GM18519 (cell line): ENCODE measurements around the gene ESAM.
"Not testable (repeated sequence)": the region's sequence is repeated elsewhere in the genome, so short reads cannot be mapped to it uniquely, and the experiment has no call there.

Experiments used
- ATAC-seq: cut with Tn5 transposase; IDR thresholded peaks from one replicate; pipeline ENCODE4 v1.9.1; 2021; ENCODE audit warnings: mild to moderate bottlenecking, moderate library complexity; ENCODE audit not compliant: unreplicated experiment, low FRiP score

ESAM gene

DNA sequence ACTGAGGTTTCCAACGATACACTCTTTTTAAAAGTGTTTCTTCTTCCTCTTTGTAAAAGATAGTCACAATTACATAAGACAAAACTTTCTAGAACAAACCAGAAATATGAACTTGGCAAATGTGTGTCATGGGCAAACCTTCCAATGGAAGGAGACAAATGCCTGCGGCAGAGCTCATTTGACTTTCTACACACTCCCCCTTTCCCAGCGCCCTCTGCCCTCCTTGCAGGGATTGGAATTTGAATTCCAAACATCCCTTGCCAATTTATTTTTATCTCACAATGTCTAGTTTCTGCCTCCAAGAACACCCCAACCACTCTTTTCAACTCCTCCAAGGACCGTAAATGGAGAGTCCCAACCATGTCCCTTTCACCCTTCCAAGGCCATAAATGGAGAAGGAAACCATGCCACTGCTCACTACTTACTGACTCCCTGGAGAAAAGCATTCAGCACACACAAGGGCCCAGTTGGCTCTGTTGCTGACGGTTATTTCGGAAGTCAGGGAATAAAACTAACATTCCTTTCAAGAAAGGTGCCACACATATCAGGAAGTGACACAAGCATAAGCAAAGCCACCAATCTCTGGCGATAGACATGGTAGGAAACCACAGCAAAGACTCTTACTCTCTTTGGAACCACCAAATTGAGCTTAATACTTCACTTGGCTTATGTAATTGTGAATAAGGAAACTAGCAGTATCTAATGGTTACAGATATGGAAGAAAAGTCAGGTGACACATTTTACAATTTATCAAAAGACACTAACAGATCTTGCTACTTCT lies 15.0 kb upstream of the ESAM start:
- ATAC-seq = no peak

DNA sequence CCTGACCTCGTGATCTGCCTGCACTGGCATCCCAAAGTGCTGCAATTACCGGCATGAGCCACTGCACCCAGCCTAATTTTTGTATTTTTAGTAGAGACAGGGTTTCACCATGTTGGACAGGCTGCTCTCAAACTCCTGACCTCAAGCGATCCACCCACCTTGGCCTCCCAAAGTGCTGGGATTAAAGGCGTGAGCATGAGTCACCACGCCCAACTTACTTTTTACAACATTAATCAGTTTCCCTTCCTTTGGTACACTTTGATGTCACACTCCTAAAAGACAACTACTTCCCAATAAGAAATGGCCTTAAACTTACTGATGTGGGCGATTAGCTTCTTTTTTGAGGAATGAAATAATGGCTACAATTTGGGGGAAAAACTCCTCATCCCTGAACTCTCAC lies 8.9 kb upstream of the ESAM start:
- not testable (repeated sequence) for ATAC-seq

DNA sequence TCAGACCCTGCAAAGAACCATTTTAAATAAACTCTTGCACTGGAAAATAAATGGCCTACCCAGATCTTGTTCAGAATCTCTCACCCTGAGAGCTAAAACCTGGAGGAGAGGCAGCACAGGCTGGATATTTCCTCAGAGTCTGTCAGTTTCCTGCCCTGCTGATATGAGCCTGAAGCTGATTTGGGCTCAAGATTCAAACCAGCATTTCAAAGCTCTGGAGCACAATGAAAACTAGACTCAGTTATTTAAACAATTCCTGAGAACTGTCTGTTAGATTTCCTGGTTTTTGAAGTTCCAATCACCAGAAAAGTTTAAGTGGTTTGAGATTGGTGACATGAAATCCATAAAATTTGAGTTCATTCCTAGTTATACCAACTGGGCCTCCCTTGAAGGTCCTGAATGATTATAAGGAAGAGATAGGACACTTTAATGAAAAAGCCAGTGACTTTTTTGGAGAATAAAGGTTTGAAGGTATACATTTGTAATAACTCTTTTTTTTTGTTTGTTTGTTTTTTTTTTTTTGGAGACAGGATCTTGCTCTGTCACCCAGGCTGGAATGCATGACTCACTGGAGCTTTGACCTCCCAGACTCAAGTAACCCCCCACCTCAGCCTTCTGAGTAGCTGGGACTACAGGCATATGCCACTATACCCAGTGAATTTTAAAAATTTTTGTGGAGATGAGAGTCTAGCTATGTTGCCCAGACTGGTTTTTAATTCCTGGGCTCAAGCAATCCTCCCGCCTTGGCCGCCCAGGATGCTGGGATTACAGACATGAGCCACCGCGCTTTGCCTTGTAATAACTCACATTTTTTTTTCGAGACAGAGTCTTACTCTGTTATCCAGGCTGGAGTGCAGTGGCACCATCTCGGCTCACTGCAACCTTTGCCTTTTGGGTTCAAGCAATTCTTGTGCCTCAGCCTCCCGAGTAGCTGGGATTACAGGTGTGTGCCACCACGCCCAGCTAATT lies 8.0 kb upstream of the ESAM start:
- no peak for ATAC-seq

DNA sequence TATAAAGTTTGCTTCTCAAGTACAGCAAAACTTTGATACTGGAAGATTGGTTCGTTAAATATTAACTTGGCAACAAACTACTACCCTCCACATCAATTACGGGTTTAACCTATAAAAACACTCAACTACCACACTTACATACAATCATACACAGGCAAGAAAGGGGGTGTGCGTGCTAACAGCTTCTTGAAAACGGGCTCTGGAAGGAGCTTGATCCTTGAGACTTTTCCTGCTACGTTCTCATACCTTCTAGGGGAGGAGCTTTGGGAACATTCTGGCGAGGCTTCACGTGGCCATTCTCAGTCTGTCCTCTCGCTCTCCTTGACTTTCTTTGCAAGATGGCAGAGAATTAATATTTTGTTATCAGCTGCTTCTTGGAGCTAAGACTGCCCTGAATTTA lies 6.8 kb upstream of the ESAM start:
- ATAC-seq = no peak

DNA sequence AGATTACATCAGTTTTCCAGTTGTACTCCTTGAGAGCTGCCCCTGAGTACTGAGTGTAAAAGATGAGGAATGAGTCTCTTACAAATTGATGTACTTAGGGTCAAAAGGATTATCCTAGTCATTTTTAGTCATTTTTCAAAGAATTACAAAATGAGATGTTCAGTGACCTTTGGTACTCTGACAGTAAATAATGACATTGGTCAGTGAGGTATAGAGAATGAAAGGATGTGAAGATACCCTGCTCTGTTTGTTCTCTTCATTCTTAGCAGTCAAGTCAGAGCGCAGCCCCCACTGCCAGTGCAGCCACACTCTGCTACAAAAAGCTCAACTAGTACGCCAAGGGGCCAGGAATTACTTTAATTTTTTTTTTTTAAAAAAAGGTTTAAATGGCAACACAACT lies 4.1 kb upstream of the ESAM start:
- ATAC-seq = no peak

DNA sequence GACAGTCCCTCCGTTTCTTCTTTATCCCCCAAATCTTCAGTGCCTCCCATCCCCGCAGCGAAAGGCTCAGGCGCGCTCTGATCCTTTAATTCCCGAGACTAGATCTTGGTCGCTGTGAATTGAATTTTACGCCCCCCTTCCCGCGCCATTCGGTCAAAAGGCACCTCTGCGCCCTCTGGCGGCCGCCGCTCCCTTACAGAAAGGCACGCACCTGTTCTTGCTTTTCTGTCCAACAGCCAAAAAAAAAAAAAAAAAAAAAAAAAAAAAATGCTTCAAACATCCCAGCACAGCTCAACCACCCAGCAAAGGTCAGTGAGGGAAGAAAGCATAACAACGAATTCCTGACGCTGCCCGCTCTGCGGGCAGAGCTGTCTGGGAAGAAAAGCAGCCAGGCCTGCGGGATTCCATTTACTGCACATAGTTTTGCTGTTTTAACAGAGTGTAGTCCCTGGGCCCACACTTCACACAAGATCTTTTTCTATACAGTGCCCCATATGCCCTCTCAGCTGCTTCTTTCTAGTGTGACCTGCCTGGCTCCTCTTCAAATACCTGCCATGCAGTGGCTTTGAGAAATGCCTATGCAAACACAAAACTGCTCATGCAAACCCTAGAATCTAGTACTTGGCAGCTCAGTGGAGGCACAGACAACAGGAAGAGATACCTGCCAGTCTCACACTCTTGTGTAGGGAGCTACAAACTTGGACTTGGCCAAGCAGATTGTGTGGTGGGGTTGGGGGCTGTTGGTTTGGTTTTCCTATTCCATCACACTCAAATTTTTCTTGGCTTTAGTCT lies 1.3 kb upstream of the ESAM start:
- no peak for ATAC-seq

DNA sequence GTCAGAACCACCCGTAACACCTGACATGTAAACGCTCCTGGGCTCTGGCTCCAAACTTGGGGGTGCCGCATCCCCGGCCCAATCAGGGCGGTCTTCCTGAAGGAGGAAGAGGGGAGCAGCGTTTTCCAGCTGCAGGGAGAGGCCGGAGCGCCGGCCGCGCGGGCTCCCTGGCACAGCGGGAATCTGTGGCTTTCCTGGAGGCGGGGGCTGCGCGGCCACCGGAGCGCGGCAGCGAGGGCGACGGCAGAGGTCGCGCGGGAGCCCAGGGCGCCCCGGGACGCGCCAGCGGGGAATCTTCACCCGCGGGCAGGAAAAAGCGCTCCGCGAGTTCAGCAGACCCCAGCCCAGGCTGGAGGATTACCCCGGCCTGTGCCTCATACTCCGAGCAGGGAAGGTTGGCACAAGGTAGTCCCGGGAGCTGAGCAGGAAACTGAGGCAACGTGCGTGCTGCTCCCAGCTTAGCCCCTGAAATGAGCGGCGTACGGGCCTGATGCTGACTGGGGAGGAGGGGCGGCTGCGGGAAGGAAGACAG lies 600 bp upstream of the ESAM start:
- no peak for ATAC-seq

DNA sequence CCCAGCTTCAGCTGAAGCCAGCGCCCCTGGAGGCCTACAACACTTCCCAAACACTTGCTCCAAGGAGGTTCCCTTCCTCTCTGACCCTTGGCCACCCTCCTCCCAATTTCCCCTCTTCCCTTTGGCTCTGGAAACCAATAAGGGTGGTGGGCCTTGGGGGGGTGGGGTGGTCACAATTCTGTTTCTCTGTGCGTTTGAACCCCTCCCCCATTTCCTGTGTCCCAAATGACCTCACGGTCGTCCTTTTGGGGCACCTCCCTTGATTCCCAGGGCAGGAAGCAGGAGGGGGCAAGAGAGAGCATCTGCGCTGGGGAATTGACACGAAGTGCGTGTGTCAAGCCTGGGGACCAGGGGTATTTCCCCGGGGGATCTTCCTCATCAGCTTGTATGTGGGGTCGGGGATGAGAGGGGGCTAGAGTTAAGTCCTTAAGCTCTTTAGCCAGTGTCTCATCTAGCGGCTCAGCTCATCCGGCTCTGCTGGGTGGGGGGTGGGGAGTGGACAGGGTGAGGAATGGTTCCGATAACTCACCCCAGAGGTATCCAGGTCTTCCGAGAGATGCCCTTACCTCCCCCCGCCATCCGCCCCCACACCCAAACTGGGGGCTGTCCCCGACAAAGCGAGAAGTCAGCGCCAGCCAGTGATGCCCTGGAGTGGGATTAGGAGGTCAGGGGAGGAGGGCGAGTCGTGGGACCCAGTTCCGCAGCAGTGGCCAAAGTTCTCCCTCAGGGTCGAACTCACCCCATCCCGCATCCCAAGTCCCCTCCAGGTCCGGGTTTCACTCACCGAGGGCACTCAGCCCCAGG lies 587 bp downstream of the ESAM start:
- ATAC-seq = no peak

DNA sequence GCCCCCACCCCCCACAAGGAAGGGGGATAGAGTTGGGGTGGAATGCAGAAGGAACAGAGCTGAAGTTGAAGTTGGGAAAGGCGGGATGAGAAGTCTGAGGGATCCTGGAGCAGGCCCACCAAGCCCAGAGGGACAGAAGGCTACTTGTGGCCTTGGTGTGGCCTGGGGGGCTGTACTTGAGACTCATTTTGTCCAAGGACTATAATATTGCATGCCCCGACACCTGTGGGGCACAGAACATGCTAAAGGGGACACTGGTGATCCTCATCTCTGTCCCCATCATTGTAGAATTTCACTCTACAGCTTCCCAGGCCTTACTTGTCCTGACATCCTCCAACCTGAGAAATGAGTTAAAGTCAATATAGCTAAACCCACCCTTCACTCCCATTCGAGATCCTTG lies 1.3 kb downstream of the ESAM start:
- no peak for ATAC-seq

DNA sequence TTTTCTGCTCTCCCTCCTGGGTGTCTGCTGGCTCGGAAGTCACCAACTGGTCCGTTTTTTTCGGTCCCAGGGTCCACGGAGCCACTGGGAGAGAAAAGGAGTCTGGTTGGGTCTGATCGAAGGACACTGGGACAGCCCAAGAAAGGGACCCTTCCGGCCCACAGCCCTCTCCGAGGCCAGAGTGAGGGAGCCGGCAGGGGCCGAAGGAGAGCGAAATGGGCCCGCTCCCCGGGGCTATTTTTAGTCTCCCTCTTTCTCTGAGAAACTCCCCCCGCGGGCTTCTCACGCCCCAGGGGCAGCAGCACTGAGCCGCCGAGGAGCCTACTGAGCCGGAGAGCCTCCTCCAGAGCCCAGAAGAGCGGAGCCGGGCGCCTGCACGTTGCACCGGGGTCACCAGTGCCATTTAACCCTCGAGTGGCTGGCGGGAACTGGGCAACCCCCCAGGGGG lies 1.9 kb downstream of the ESAM start:
- ATAC-seq = no peak

DNA sequence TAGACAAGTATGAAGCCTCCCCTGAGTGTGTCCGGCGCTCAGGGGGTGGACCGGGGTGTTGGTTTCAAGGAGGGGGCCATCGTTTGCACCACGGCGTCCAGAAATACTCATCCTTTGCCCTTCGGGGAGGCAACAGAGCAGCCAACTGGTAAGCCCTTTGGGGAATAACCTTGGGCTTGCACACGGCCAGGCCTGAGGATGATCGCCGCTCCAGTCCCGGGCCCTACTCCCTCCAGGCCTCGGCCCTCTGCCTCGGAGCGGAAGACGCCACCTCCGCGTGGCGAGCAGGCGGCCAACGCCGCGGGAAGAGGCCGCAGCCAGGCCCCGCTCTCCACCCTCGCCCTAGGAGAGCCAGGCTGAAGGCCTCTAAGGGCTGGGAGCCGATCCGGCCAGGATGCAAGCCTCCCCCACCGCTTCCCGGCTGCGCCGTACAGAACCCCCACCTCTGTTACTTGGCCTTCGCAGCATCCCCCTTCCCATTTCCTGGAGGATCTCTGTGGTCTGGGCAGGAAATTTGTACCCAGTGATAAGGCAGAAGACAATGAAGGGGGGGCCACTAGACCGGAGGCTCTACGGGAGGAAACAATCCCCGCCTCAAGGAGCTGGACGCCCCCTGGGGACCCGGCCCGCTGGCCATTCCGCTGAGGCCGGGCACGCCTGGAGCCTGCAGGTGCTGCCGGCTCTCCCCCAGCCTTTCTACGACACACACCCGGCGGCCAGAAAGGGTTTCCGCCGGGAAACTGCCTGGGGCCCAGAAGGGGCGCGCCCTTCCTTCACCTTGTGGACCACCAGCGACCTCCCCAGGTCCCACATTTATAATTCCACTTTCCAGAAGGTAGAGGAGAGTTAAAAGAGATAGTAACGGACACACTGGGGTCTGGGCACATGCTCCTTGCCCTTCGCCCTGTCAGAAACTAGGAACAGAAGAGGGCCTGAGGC lies 2.6 kb downstream of the ESAM start:
- no peak for ATAC-seq

DNA sequence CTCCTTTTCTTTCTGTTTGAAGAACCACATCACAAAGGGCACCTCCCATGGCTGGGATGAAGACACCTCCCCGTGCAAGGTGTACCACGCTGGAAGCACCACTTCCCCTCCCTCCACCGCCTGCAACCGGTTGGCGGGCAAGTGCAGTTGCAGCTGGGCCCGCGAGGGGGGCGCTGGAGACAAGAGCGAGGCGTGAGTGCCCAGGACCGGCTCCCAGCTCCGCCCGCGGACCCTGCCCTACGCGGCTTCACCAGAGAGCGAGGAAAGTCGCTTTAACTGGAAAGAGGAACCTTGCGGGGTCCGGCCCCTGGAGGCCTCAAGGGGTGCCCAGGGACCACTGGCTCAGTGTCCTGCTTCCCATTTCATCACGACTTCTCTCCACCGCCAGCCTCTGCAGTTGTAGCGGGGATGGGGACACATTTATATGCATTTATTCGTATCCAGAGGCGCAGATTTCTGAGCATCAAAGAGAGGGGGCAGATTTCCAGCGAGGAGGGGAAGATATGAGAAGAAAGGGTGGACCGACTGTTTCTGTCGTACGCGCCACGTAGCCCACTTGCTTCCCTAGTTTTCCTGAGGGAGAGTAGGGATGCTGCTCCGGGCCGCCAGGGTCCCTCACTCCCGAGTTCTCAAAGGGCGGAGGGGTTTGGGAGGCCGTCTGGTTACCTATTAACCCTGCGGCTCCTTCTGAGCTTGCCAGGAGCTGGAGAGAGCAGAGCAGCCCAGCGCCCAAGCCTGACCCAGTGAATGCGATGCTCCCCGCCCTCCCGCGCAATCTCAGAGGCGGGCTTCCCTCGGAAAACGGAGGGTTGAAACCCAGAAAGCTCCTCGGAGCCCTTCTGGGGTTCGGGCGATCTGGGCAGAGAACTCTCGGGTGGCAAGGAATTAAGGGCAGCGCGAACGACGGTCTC lies 3.5 kb downstream of the ESAM start:
- peak; percentile 48 for ATAC-seq

DNA sequence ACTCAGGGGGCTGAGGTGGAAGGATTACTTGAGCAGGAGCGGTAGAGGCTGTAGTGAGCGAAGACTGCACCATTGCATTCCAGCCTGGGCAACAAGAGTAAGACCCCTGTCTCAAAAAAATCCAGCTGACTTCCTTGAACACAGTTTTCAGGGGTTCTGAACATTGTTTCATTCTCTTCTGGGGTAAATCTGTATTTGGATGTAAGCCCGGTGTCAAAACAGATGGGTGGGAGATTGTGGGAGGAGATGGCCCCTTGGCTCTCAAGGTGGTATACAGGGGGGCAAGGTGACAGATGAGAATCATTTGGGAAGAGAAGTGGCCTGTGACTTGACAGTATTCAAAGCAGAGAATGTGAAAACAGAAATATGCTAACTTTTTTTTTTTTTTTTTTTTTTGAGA lies 4.8 kb downstream of the ESAM start:
- ATAC-seq = no peak

DNA sequence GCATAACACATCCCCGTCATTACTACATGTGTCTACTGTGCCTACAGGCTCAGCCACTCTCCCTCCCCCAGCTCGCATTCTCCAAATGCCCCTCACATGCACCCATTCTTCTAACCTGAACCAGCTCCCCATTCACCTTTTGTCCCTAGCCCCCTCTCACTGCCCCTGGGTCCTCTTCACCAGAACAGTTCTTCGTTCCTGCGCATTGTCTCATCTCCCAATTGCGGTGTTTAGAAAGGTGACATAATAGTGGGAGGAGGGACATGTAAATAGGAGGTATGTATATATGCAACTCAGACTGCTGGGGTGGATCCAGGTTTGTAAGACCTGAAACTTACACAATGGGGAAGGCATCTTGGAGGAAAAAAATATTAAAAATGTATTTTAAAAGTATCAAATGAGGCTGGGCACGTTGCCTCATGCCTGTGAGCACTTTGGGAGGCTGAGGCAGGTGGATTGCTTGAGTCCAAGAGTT lies 5.3 kb downstream of the ESAM start:
- ATAC-seq = no peak

DNA sequence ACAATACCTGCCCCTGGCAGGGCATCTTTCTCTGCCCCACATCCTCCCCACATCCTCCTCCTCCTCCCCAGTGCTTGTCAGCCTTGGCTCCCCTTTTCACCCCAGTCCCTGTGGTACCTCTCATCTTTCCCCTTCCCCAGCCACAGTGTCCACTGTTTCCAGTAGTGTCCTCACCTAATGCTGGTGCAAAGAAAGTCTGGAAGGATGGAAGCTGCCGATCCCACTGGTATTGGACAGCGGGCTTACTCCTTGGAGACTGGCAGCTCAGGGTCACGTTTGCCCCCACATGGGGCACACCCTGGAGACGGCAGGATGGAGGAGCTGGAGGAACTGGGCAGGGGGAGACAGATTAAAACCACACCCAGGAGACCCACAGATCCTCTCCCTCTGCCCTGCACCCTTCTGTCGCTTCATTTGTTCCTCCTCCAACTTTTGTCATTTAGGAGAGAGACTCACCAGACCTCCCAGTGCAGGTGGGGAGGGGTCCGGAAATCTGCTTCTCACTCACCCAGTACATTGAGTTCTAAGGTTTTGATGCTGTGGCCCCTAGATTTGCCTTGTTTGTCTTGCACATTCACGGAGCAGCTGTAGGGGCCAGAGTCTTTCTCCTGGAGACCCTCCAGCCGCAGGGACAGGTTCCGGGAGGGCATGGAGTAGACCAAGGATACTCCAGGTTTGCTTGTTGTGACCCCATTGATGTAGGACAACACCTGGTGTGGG lies 5.9 kb downstream of the ESAM start:
- no peak for ATAC-seq

DNA sequence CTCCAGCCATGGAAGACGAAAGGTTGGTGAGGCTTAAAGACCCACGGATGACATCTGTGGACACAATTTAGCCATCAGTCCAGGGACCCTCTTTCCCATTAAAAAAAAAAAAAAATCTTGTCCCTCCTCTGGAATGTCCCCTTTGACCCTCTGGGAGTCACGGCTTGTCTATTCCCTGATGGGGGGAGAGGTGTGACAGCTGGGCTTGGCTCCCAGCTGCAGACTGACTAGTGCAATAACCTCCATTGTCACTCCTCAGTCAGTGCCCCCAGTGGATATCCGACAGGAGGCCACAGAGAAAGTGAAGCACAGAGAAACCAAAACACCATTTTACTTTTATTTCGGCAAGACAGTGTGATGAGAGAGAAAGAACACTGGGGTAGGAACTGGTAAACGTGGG lies 7.4 kb downstream of the ESAM start:
- ATAC-seq = no peak

DNA sequence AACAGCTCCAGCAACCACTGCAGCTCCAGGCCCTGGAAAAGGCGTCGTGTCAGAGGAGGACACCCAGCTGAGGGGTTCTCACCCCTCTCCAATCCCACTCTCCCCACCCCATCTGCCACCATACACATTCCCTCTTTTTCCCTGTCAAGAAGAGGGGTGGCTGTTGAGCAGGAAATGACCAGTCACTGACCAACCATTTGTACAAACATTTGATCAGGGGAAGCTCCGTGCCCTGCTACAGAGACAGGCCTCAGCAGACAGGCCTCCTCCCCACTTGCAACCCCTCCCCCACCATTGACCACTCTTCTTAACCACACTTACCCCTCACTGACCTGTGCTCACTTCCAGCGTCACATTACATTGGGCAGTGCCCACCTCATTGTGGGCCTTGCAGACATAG lies 7.8 kb downstream of the ESAM start:
- no peak for ATAC-seq
